GM12891 (cell line): ENCODE measurements around the gene CRTC1.

Experiments
- POLR2A ChIP-seq: IDR thresholded peaks from 2 replicates; pipeline ENCODE4 v1.6.1; 2011; ENCODE audit warnings: low read depth, low read length, control low read depth
- POLR2AphosphoS5 ChIP-seq: IDR thresholded peaks from 2 replicates; pipeline ENCODE4 v1.6.1; 2011; ENCODE audit warnings: low read depth, low read length, control low read depth
- SPI1 ChIP-seq: IDR thresholded peaks from 2 replicates; pipeline ENCODE4 v1.6.1; 2011; ENCODE audit warnings: low read depth, low read length, control low read depth
- TAF1 ChIP-seq: IDR thresholded peaks from 2 replicates; pipeline ENCODE4 v1.6.1; 2011; ENCODE audit warnings: low read depth, low read length, control low read depth

DNA sequence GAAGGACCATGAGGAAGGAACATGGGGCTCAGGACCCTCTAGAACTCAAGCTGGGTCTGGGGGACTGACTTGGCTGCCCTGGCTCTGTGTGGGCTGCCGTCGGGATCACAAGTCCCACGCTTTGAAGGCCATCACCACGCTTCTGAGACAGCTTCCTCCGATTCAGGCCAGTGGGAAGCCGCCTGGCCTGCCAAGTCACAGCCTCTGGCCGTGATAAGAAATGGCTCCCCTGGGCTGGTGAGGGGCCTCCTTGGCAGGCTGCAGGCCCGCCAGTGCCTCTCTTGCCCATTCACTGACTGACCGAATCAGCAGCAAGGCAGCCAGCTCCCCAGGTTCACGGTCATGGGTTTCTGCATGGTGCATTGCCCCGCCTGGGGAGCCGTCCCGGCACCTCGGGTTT is 58.8 kb downstream of the CRTC1 start:
- TF ChIP-seq TAF1 (no peak), POLR2A (no peak), POLR2AphosphoS5 (no peak), SPI1 (no peak)
